HEK293 (cell line): ENCODE results near the gene SERPINB7.

ENCODE experiments used
- CTCF ChIA-PET: fragments of 350-600 bp; formaldehyde crosslinking; extraction: SDS; loops from one replicate; lab custom pipeline; 2021; ENCODE audit warnings: antibody characterized with exemption; lab: Yijun Ruan, JAX
- POLR2A ChIA-PET: fragments of 300-600 bp; formaldehyde crosslinking; extraction: SDS; loops from one replicate; lab custom pipeline; 2020; ENCODE audit warnings: antibody characterized with exemption, inconsistent platforms; lab: Yijun Ruan, JAX
- H3K27ac ChIP-seq: fragments of 200-500 bp; sonication (Bioruptor generic); 2 replicates; pipeline ENCODE4 v1.5.1; 2014; ENCODE audit warnings: low read depth, low read length, control low read depth, inconsistent platforms; ENCODE audit errors: extremely low read depth
- H3K36me3 ChIP-seq, 2 experiments: fragments of 200-500 bp in 1 of 2; sonication (Bioruptor generic) in 1 of 2; 1 replicate in 1 of 2; 2 replicates in 1 of 2; pipeline ENCODE4 v1.5.1; 2014 to 2017; ENCODE audit warnings: inconsistent platforms in 2 of 2, low read length in 2 of 2; ENCODE audit not compliant: control insufficient read depth in 2 of 2, insufficient read depth in 1 of 2
- H3K4me1 ChIP-seq: fragments of 200-500 bp; sonication (Bioruptor generic); 2 replicates; pipeline ENCODE4 v1.5.1; 2014; ENCODE audit warnings: mild to moderate bottlenecking, low read length, inconsistent platforms; ENCODE audit not compliant: control insufficient read depth, insufficient read depth
- H3K4me3 ChIP-seq: 2 replicates; pipeline ENCODE4 v1.5.1; 2011; ENCODE audit warnings: low read depth, mild to moderate bottlenecking, control low read depth, low read length, moderate library complexity
- H3K9me3 ChIP-seq: fragments of 200-500 bp; sonication (Bioruptor generic); 2 replicates; pipeline ENCODE4 v1.5.1; 2014; ENCODE audit warnings: low read depth, low read length, inconsistent platforms; ENCODE audit not compliant: control insufficient read depth, insufficient read depth
- AEBP2 ChIP-seq: fragments of 450-650 bp; formaldehyde crosslinking; IDR thresholded peaks from 2 replicates; pipeline ENCODE4 v1.5.1; 2016; ENCODE audit warnings: missing biosample characterization, missing genetic modification characterization, borderline replicate concordance
- BCL11B ChIP-seq: fragments of 450-650 bp; formaldehyde crosslinking; IDR thresholded peaks from 2 replicates; pipeline ENCODE4 v1.5.1; 2016; ENCODE audit warnings: low read depth, missing biosample characterization, missing genetic modification characterization
- ELK4 ChIP-seq: IDR thresholded peaks from 2 replicates; pipeline ENCODE4 v1.6.1; 2011; ENCODE audit warnings: mild to moderate bottlenecking, low read depth, low read length, borderline replicate concordance
- HIC1 ChIP-seq: fragments of 450-650 bp; formaldehyde crosslinking; IDR thresholded peaks from 2 replicates; pipeline ENCODE4 v1.5.1; 2016; ENCODE audit warnings: missing biosample characterization, missing genetic modification characterization
- INSM2 ChIP-seq: fragments of 450-650 bp; formaldehyde crosslinking; IDR thresholded peaks from 2 replicates; pipeline ENCODE4 v1.5.1; 2016; ENCODE audit warnings: missing biosample characterization, missing genetic modification characterization
- MEIS1 ChIP-seq: sonication (generic); formaldehyde crosslinking; IDR thresholded peaks from 2 replicates; pipeline ENCODE4 v1.8.1; 2022; ENCODE audit warnings: missing genetic modification reagents, mild to moderate bottlenecking, borderline replicate concordance
- OSR2 ChIP-seq: fragments of 450-650 bp; formaldehyde crosslinking; IDR thresholded peaks from 2 replicates; pipeline ENCODE4 v1.5.1; 2016; ENCODE audit warnings: missing biosample characterization, missing genetic modification characterization
- SALL2 ChIP-seq: fragments of 450-650 bp; formaldehyde crosslinking; IDR thresholded peaks from 2 replicates; pipeline ENCODE4 v1.5.0; 2017; ENCODE audit warnings: missing biosample characterization, mild to moderate bottlenecking, missing genetic modification characterization, borderline replicate concordance
- ZBTB17 ChIP-seq: fragments of 450-650 bp; formaldehyde crosslinking; IDR thresholded peaks from 2 replicates; pipeline ENCODE4 v1.5.1; 2016; ENCODE audit warnings: missing biosample characterization, missing genetic modification characterization
- ZBTB48 ChIP-seq: fragments of 450-650 bp; formaldehyde crosslinking; IDR thresholded peaks from 2 replicates; pipeline ENCODE4 v1.5.1; 2016; ENCODE audit warnings: missing biosample characterization, missing genetic modification characterization
- ZNF146 ChIP-seq: fragments of 450-650 bp; formaldehyde crosslinking; IDR thresholded peaks from 2 replicates; pipeline ENCODE4 v1.5.1; 2016; ENCODE audit warnings: missing biosample characterization, missing genetic modification characterization
- ZNF174 ChIP-seq: fragments of 450-650 bp; formaldehyde crosslinking; IDR thresholded peaks from 2 replicates; pipeline ENCODE4 v1.5.0; 2017; ENCODE audit warnings: missing biosample characterization, mild to moderate bottlenecking, missing genetic modification characterization
- ZNF202 ChIP-seq: fragments of 450-650 bp; formaldehyde crosslinking; IDR thresholded peaks from 2 replicates; pipeline ENCODE4 v1.5.1; 2016; ENCODE audit warnings: missing biosample characterization, missing genetic modification characterization, borderline replicate concordance
- ZNF341 ChIP-seq: fragments of 450-650 bp; formaldehyde crosslinking; IDR thresholded peaks from 2 replicates; pipeline ENCODE4; 2016; ENCODE audit warnings: low read depth, missing biosample characterization, missing genetic modification characterization
- ZNF366 ChIP-seq: fragments of 450-650 bp; formaldehyde crosslinking; conservative IDR thresholded peaks from 2 replicates; pipeline ENCODE4 v1.5.1; 2016; ENCODE audit warnings: missing biosample characterization, missing genetic modification characterization
- ZNF426 ChIP-seq: fragments of 450-650 bp; formaldehyde crosslinking; IDR thresholded peaks from 2 replicates; pipeline ENCODE4 v1.5.1; 2017; ENCODE audit warnings: missing biosample characterization, missing genetic modification characterization, mild to moderate bottlenecking, inconsistent platforms, moderate library complexity
- ZNF548 ChIP-seq: fragments of 450-650 bp; formaldehyde crosslinking; IDR thresholded peaks from 2 replicates; pipeline ENCODE4 v1.5.1; 2016; ENCODE audit warnings: missing biosample characterization, missing genetic modification characterization
- ZNF843 ChIP-seq: fragments of 450-650 bp; formaldehyde crosslinking; IDR thresholded peaks from 2 replicates; pipeline ENCODE4 v1.5.1; 2016; ENCODE audit warnings: missing biosample characterization, missing genetic modification characterization

SERPINB7 gene

GRCh38 chr18:63832470-63832869 is 57.3 kb downstream of the SERPINB7 start:
- H3K9me3 ChIP-seq = no peaks in the 10 kb centered on the region
- H3K4me3 ChIP-seq = no peak overlapping the region
- POLR2A ChIA-PET = no interaction called here
- no peaks in the 10 kb centered on the region for H3K4me1 ChIP-seq
- no peak overlapping the region for H3K27ac ChIP-seq
- H3K36me3 ChIP-seq = no peaks in the 10 kb centered on the region
- TF ChIP-seq AEBP2 (tag by site-specific recombination) (no peak), ZNF548 (no peak), ZNF366 (no peak), ZNF341 (tag by site-specific recombination) (no peak), SALL2 (tag by site-specific recombination) (no peak), ZNF202 (tag by site-specific recombination) (no peak), ZBTB17 (no peak)
- CTCF ChIA-PET = no interaction called here

GRCh38 chr18:63834471-63835113 is 59.4 kb downstream of the SERPINB7 start:
- TF ChIP-seq ZNF202 (tag by site-specific recombination) = no peak
- no peak for TF ChIP-seq HIC1 (tag by site-specific recombination)
- TF ChIP-seq INSM2 (tag by site-specific recombination) = no peak
- no peak for TF ChIP-seq ZNF426 (tag by site-specific recombination)
- TF ChIP-seq ZNF146 (tag by site-specific recombination) = no peak
- no peak for TF ChIP-seq ZNF174 (tag by site-specific recombination)
- TF ChIP-seq ELK4 = no peak
- no peak for TF ChIP-seq MEIS1 (CRISPR knock-in tag)
- no peak for TF ChIP-seq BCL11B (tag by site-specific recombination)
- TF ChIP-seq ZNF843 (tag by site-specific recombination) = no peak
- TF ChIP-seq ZBTB48 (tag by site-specific recombination) = no peak
- TF ChIP-seq OSR2 = no peak
- TF ChIP-seq, all 188 proteins: peak for 0
- POLR2A ChIA-PET = no interaction called here
- no peaks in the 10 kb centered on the region for H3K36me3 ChIP-seq
- no peak overlapping the region for H3K27ac ChIP-seq
- H3K4me1 ChIP-seq = no peaks in the 10 kb centered on the region
- no peak overlapping the region for H3K4me3 ChIP-seq
- H3K9me3 ChIP-seq = no peaks in the 10 kb centered on the region
- CTCF ChIA-PET = interaction anchor here (0.7 kb wide), 1 partner anchor 102 kb away, joined by 3 read pairs; no protein-coding TSS in a partner anchor
